ELR (cell line): Measurements from ENCODE around the gene C1QTNF4.
A peak's percentile ranks its signal among the peaks of the same experiment; 100 is the strongest.

Source experiments
- DNase-seq: peaks from one replicate; pipeline ENCODE4 v3.0.0-alpha.2; 2015; ENCODE audit warnings: low read depth

Gene C1QTNF4

DNA sequence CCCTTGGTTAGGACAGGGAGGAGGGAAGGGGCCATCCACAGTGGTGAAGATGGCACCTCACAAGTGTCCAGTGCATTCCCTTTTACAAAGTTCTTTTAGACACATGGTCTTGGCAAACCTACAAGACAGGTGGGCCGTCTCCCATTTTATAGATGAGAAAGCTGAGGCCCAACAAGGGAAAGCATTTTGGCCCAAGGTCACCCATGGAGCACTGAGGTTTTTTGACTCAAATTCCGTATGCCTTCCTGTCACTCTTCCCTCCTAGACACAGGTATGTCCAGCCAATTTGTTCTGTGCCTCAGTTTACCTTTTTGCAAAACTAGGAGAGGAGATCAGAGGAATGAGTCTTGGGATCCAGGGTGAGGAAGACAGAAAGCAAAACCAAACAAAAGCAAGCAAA lies 1.2 kb downstream of the C1QTNF4 start:
- no peak for DNase-seq

DNA sequence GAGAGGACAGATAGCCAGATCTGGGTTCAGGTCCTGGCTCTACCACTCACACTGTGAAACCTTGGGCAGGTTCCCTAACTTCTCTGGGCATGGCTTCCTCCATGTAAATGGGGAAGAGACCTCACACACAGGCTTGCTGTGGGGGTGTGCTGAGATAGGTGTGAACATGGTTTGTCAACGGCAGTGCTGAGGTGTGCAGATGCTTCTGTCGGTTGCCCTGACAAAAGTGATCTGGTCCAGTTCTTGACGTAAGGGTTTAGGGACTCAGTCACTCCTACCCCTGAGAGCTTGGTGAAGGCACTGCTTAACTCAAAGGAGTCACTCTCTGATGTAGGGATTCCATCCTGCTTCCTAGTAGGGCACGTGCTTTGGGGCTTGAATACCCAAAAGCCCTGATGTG lies 2.0 kb downstream of the C1QTNF4 start:
- no peak for DNase-seq

DNA sequence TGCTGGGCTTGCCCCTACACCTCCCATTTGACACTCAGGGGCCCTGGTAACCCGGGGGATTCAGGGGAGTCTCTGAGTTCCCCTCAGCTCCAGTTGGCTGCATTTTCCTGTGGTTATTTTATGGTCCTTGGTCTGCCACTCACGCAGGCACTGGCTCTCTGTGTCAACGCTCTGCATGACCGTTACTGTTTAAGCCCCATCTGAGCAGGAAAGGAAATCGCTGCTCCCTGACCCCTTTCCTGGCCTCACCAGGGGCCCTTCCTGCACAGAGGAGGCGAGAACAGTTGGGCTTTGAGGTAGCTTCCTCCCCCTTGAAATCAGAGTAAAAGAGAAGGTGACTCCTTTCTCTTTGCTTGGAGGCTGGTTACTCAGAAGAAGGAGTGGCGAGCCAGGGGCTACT lies 2.4 kb downstream of the C1QTNF4 start:
- DNase-seq, result no peak

DNA sequence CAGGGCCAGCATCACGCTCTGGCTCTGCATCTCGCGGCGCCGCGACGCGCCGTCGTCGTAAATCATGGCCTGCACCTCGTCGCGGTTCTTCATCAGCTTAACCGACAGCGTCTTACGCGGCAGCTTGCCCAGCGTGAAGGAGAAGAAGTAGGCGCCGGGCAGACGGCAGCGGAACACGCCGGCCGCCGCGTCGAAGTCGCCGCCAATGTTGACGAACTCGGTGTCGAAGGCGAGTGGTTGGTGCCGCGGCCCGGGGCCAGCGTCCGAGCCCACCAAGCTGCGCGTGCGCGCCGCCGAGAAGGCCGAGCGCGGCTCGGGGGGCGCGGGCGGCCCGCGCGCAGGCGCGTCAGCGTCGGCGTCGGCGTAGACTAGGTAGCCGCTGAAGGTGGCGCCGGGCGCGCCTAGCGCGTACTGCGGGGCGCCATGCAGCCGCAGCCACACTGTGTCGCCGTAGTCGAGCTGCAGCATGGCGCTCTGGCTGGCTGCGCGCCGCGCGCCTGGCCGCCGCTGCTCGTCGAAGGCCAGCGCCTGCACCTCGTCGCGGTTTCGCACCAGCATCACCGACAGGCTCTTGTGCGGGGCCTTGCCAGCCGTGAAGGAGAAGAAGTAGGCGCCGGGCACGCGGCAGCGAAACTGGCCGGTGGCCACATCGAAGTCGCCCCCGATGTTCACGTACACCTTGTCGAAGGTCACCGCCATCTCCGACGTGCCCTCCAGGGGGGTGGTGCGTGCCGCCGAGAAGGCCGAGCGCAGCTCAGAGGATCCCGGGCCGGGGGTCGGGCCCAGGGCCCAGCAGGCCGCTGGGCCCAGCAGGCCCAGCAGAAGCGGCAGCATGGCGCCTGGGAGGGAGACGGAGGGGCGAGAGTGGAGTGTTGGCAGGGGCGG lies 4.0 kb downstream of the C1QTNF4 start:
- DNase-seq, result no peak

DNA sequence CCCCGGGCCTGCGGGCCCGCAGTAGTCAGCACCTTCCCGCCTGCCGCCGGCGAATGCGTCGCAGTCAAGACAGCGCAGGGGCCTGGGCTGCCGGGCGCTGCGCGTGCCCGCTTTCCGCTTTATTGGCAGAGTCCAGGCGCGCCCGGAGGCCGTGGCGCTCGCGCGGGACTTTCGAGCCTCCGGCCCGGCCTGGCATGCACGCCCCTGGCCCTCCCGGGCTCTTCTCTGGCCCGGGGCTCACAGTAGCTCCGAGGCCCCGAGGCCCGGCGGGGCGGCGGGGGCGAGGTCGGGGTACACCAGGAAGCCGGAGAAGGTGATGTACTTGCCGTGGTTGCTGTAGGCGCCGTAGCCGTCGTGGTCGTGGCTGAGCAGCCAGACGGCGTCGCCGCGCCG lies 4.6 kb downstream of the C1QTNF4 start:
- no peak for DNase-seq

DNA sequence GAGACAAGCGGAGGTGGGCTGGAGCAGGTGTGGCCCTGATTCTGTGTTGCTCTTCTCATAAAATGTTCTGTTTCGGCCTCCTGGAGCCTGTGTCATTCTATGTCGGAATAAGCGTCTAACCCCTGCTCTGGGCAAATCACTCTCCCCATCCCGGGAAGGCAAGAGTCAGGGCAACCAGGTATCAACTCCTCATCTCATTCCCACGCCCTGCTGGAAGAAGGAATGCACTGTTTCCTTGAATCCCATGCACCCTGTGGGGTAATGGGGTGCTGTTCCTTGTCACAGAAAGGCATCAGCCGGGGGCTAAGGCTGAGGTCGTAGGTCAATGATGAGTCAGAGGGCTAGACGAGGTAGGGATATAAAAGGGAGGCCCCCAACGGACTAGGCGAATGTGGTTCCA lies 5.1 kb downstream of the C1QTNF4 start:
- DNase-seq, result no peak

DNA sequence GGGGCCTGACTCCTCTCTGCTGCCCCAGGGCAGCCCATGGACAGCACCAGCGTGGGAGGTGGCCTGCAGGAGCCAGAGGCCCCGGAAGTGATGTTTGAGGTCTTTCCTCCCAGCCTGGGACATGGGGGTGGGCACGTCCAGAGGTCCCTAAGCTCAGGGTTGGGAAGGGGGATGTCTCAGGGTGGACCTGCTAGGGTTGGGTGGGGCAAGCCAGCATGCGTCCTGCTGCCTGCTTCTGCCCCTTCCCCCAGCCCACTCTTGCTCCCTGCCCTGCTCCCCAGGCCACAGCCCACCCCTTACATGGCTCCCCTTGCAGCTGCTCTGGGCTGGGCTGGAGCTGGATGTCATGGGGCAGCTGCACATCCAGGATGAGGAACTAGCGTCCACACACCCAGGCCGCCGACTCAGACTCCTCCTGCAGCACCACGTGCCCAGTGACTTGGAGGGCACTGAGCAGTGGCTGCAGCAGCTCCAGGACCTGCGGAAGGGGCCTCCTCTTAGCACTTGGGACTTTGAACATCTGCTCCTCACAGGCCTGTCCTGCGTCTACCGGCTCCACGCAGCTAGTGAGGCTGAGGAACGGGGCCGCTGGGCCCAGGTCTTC lies 6.4 kb downstream of the C1QTNF4 start:
- DNase-seq, result no peak

DNA sequence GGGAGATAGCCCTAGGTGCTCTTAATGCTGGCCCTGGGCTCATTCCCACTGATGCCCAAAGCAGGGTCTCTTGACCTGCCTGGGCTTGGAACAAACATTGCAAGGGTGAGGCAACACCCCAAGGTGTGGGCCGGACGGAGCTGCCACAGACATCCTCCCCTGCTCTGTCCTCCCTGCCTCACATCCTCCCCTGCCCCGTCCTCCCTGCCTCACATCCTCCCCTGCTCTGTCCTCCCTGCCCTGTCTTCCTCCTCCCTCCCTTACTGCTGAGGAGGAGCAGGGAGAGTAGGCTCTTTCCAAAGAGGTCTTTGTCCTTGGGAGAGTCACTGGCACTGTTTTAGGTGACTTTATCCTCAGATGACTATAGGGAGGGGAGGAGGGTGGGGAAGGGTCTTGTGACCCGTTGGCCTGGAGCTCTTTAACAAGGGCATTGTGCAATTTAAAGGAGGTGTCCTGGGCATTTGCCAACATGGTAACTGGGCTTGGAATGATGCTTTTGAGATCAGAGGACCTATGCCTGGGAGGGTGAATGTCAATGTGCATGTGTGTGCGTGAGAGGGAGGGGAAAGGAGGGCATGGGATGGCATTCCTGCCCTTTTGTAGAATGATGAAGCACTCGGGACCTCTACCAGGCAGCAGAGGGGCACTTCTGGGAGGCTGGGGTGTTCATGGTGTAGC lies 7.0 kb downstream of the C1QTNF4 start:
- DNase-seq, result no peak

DNA sequence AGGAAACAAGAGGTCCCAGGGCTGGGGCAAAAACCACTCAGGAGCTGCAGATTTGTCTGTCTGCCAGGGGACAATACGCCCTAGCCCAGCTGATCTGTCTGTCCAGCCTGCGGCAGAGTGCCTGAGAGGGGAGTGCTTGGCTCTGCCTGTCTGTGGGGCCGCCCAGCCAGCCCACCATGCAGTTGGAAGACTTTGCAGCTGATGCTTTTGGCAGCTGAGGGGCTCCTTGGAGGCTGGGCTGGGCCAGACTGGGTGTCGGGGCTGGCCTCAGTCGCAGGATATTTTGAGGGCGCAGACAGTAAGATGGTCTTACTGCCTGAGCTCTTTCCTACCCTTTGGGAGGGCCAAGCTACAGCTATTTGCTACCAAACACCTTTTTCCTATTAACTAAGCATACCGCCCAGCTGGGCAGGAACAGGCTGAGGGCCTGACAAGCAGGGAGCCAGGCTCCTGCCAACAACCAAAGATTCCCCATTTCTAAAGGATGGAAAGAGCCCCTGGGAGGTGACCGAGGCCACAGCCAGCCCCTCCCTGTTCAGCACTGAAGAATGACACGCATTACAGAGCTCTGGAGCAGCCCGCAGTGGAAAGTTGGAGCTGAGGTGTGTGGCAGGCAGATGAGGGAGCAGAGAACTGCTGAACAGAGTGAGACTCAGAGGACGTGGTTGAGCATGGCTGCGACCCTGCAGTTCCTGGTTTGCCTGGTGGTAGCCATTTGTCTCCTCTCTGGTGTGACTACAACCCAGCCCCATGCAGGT lies 7.9 kb downstream of the C1QTNF4 start, which contains the start of gene FAM180B:
Gene FAM180B, plus strand, starts transcription at position 581 of the 758 bp plus-strand sequence. Its CDS starts 91 bp downstream, at position 672.
- DNase-seq, result no peak

DNA sequence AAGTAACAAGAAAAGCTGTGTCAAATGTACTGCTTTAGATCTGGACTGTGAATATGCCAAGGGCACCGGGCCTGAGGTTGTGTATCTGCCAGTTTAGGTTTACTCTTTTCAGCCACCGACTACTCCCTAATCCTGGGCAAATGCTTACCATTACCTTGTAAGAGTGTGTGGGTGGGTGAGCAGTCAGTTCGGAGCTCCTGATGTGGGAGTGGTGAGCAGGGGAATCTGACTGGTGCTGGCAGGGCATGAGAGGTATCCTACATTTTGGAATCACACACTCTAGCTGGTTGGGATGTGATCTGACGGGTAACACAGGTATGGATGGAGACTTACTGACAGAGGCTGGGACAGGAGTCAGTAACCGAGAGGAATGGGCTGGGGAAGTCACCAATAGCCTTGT lies 10.4 kb downstream of the C1QTNF4 start:
- no peak for DNase-seq

DNA sequence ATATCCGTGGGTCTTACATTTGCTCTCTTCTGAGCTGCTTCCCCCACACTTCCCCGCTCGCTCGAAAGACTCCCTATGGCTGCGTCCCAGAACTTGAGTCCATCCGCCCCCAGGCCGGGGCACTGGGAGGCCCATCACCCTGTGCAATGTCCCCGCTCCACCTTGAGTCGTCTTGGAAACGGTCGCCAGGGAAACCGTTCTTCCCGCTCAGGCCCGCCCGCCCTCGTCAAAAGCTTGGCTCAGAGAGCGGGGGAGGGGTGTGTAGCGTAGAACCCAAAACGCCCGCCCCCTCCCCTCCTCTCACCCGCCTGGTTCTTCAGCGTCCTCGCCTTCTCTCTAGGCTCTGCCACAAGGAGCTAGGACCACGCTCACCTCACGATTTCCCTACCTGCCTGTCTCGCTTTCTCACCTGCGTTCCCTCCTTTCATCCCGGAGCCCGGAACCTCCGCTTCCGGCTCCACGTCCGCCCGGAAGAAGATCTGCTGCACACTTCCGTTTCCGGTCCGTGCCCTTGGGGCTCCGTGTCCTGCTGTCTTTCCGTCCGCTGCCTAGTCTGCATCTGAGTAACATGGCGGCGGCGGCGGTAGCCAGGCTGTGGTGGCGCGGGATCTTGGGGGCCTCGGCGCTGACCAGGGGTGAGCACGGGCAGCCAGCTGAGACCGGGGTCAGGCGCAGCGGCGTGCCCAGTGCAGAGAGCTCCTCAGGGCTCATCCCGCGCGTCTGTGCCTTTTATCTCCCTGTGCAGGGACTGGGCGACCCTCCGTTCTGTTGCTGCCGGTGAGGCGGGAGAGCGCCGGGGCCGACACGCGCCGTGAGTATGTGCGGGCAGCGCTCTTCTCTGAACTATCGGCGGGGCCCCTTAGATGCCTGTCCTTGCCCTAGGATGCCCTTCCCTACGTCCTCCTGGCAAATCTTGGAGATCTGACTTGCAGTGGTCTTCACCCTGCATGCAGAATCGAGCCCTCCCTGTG lies 15.4 kb downstream of the C1QTNF4 start, which contains the start of the genes KBTBD4 and NDUFS3:
Gene KBTBD4, minus strand, starts transcription at position 447 of the 971 bp plus-strand sequence. Its CDS starts 19 bp downstream, at position 428.
Gene NDUFS3, plus strand, starts transcription at position 551 of the 971 bp plus-strand sequence. Its CDS starts 18 bp downstream, at position 569.
- peak; percentile 92 for DNase-seq

DNA sequence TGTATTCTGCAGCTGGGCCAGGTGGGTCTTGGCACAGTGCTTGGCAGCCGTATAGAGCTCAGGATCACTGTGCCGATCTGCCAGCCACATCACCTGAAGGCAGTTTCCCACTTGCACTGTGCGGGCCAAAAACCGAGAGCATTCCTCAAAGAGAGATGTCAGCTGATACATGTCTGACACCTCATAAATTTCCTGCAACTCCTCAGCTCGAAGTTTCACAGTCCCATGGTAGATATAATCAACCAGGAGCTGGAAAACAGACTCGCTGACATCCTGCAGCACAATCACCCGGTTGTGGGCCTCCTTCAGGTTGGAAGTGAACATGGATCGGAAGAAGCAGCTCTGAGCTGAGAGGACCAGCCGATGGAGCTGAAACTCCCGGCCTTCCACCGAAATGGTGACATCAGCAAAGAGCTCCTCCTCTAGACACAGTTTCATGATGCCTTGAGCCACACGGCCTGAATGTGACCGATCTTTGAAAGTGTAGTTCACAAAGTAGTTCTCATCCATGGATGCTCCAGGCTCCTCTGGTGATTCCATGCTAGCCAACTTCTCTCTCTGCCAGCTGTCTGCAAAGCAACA lies 16.7 kb downstream of the C1QTNF4 start:
- DNase-seq, result peak; percentile 50

DNA sequence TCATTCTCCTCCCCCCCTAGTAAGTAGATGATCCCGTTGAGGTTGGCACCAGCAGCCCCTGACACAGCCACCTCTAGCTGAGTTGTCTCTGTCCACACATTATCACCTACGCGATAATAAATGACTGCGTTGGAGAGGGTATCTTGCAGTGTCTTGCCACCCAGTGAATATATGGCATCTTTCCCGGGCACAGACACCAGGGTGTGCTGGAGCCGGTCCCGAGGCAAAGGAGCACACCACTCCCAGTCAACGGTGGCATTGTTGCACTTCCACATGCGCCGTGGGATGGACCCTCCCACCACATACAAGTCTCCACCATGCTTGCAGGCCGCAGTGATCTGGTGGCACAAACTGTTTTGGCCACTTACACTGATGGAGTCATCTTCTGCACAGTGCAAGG lies 20.9 kb downstream of the C1QTNF4 start:
- DNase-seq, result no peak

DNA sequence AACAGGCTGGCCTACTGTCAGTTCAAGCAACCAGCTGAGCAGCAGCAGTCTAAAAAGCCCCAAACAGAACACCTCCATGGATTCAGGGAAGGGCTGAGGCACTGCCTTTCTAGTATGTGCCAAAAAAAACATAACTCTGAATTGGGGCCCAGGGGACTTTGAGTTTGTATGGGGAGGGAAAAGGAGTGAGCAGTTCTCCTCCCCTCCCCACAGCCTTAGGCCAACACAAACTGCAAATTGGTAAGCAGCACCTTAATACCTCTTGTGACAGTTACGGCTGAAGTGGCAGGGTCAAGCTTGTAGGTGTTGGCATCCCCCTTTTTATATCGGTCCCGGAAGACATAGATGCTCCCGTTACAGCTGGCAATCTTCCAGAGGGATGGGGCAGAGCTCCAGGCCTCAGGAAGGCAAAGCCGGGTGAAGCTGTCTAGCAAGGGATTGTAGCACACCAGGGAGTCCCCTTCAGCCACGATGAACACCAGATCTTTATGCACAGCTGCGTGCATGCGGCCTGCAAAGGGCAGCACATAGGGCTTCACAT lies 21.4 kb downstream of the C1QTNF4 start:
- DNase-seq, result no peak

DNA sequence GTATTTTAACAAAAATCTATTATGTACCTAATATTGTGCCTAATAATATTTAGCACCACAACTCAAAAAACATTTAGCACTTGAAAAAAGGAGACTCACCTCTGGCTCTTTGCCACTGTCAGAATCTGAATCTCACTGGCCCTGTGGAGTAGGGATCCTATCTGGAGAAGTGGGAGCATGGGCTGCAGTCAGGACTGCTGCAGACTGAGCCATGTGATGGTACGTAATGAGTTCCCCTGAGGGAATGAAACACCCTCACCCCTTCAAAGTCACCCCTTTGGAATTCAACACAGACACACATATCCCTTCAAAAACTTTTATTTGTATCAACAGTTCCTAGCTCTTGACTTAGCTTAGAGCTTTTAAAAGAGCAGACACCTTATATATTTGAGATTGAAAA lies 22.3 kb downstream of the C1QTNF4 start:
- DNase-seq, result peak; percentile 83

DNA sequence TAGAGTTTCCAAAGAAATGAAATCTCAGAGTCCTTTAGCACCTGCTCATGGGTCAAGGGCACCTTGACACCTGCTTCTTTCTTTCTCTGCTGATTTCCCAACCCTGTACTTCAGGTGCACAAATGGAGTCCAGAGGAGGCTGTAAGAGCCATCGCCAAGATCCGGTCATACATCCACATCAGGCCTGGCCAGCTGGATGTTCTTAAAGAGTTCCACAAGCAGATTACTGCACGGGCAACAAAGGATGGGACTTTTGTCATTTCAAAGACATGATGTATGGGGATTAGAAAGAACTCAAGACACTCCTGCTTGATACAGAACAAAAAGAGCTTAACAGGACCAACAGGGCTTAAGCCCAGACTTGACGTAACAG lies 22.9 kb downstream of the C1QTNF4 start:
- DNase-seq, result no peak

DNA sequence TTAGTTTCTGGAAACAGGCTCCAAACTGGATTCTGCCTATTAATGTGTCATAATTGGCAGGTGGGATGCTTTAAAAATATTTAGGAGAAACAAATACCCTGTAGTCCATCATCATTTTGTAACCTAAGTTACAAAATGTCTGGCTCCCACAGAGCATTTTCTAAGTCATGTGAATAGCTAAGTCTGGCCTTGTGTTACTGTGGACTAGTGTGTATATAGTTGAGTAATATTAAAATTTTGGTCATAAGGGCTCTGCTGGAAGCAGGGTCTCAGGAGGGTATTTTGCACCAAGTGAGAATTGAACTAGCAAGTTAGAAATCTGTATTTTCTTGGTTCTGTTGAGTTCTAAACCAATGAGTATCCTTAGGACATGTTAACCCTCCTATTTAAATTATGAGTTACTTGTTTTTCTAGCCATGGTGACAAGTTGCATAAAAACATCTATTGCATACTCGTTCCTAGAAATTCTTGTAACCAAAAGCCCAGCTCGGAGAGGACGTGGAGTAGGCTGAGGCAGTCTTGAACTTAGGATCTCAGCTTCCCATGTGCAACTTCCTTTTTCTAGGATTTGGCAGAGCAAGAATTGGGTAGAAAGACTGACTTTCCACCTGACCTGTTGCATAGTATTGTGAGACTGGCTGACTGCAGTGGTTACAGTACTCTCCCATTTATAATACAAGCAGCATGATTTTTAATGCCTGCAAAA lies 23.4 kb downstream of the C1QTNF4 start:
- no peak for DNase-seq

DNA sequence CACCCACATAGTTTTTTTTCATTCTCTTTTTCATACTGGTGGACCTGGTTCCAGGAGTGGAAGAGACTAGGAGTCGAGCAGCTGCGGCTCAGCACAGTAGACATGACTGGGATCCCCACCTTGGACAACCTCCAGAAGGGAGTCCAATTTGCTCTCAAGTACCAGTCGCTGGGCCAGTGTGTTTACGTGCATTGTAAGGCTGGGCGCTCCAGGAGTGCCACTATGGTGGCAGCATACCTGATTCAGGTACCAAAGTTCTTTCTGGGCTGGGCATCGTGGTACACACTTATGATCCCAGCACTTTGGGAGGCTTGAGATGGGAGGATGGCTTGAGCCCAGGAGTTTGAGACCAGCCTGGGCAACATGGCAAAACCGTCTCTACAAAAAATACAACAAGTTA lies 24.6 kb downstream of the C1QTNF4 start:
- no peak for DNase-seq

DNA sequence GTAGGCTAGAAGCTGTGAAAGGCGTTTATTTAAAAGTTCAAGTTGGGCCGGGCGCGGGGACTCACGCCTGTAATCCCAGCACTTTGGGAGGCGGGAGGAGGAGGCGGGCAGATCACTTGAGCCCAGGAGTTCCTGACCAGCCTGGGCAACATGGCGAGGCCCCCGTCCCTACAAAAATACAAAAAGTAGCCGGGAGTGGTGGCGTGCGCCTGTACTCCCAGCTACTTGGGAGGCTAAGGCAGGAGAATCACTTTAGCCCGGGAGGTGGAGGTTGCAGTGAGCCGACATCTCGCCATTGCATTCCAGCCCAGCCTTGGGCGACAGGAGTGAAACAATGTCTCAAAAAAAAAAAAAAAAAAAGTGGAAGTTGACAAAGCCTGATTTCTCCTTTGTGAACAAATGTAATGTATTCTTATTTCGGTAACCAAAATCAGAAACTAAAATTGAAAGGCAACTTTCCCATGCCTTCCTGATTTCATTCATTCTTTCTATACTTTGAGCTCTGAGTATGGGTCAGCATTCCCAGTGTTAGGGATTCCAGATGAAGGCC lies 28.0 kb downstream of the C1QTNF4 start:
- DNase-seq, result peak; percentile 46
